ENCODE data around the gene CDCP2.

The CDCP2 gene

DNA sequence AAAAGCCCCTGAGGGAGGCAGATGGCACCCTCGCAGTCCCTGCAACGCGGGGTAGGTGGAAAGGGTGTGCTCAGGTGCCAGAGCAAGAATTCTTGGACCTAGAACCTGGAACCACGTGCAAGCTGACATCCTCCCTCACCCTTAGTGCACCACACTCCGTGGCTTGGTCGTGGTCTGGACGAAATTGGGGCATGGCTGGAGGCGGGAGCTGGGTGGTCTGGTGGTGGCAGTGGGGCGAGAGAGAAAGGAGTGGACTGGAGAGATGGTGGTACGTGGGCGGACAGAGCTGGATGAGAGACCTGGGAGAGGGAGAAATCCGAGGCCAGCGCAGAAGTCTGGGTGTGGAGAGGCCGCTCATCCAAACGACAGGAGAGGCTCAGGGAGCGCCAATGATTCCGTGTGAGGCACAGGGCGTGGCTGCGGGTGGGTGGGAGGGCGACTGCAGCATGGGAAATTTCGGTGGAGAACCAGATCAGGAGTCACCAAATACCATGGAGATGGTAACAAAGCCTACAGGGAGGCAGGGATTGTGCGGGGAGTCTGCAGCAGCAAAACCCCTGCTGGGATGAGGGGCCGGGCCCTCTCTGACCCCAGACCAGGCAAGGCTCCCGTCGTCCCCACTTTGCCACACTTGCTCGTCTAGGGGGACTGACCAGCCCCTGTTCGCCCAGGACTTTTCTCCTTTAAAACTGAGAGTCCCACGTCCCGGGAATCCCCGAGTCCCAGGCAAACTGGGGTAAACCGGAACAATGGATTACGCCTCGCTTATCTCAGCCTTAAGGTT lies 31.9 kb downstream of the CDCP2 start:
- TF ChIP-seq, protein P1, sequence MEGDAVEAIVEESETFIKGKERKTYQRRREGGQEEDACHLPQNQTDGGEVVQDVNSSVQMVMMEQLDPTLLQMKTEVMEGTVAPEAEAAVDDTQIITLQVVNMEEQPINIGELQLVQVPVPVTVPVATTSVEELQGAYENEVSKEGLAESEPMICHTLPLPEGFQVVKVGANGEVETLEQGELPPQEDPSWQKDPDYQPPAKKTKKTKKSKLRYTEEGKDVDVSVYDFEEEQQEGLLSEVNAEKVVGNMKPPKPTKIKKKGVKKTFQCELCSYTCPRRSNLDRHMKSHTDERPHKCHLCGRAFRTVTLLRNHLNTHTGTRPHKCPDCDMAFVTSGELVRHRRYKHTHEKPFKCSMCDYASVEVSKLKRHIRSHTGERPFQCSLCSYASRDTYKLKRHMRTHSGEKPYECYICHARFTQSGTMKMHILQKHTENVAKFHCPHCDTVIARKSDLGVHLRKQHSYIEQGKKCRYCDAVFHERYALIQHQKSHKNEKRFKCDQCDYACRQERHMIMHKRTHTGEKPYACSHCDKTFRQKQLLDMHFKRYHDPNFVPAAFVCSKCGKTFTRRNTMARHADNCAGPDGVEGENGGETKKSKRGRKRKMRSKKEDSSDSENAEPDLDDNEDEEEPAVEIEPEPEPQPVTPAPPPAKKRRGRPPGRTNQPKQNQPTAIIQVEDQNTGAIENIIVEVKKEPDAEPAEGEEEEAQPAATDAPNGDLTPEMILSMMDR (IDR thresholded peaks at IDR 0.05; ENCODE audit: control extremely low read depth, extremely low read depth, low read depth, missing control alignments), result no peak
- CTCF ChIA-PET, result interaction anchor here (0.6 to 5.1 kb wide), 11 partner anchors 10 to 694 kb away, joined by 3 to 36 read pairs (median 3); no protein-coding TSS in a partner anchor
- DNase-seq (ENCODE audit: extremely low spot score), result no peak
- POLR2A ChIA-PET, result no interaction called here

DNA sequence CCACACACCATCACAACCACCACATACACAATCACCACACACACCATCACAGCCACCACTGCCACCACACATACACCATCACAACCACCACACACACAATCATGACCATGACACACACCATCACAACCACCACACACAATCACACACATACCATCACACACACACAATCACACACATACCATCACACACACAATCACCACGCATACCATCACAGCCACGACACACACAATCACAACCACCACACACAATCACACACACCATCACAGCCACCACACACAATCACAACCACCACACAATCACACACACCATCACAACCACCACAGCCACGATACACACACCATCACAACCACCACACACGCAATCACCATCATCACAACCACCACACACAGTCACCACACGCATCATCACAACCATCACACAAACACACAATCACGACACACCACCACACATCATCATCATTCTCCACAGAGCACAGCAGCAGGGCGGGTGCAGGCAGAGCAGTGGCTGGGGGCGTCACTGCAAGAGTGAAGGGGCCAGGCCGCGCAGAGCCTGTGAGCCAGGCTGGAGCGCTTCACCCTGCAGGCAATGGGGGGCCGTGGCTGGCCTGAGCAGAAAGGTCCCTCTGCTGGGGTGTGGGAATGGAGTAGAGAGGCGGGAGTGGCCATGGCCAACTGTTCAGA lies 32.6 kb downstream of the CDCP2 start:
- ChIA-PET CTCF (interaction anchor here (1.1 to 3.0 kb wide), 2 partner anchors 12 to 175 kb away, joined by 3 to 8 read pairs; no protein-coding TSS in a partner anchor), POLR2A (no interaction called here)
- TF ChIP-seq, protein P1 (IDR thresholded peaks at IDR 0.05; ENCODE audit: control extremely low read depth, extremely low read depth, low read depth, missing control alignments), result no peak
- DNase-seq (ENCODE audit: extremely low spot score), result no peak

DNA sequence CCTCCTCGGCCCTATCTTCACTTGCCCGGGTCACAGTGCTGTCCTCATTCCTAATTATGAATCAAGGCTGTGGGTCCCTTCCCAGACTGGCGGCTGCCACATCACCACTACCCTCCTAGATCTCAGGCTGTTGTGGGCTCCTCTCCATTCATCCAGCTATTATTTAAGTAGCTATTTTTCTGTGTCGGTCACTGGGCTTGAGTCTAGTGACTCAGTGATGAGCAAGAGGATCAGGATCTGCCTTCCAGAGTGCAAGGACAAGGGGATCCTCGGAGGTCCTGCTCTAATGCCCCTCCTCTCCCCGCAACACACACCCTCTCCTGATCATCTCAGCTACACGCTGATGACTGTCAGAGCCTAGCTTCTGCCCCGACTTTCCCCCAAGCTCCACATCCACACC lies 34.1 kb downstream of the CDCP2 start:
- ChIA-PET POLR2A (interaction anchor here (0.6 kb wide), 1 partner anchor 278 kb away, joined by 6 read pairs; no protein-coding TSS in a partner anchor), CTCF (interaction anchor here (1.0 to 2.4 kb wide), 3 partner anchors 8 to 371 kb away, joined by 4 to 12 read pairs (median 5); no protein-coding TSS in a partner anchor)
- TF ChIP-seq, protein P1 (IDR thresholded peaks at IDR 0.05; ENCODE audit: control extremely low read depth, extremely low read depth, low read depth, missing control alignments), result no peak
- no peak for DNase-seq (ENCODE audit: extremely low spot score)

DNA sequence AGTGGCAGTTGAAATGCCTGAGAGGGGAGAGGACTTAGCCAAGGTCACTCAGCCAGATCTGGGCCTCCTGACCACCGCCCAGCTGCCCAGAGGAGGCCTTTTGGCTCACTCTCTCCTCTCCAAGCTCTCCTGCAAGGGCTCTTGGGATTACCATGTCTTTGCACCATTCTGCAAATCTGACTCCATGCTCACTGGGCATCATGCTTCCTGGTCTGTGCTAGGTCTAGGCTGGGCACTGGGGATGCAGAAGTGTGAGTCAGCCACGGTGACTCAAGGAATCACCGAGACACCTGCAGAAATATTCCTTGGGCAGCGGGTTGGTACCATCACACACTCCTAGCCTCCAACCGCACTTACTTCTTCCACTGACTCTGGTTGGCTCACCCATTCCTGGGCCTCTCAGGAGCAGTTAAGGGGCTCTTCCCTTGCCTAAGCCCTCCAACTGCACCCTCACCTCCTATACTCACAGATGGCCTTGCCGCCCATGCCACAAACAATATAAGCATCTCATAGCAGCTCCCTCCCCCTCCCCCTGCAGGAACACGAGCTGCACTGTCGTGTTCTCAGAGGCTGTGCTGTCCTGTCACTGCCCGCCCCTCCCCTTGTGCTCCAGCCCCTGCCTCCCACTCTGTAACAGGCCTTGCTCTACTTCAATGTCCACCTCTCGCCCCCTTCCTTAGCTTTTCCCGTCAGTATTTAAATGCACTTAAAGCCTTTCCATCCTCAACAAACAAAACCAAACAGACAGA lies 34.8 kb downstream of the CDCP2 start:
- POLR2A ChIA-PET, result interaction anchor here (0.6 kb wide), 1 partner anchor 278 kb away, joined by 6 read pairs; no protein-coding TSS in a partner anchor
- no peak for DNase-seq (ENCODE audit: extremely low spot score)
- CTCF ChIA-PET, result interaction anchor here (1.0 to 2.4 kb wide), 4 partner anchors 9 to 372 kb away, joined by 4 to 12 read pairs (median 5); no protein-coding TSS in a partner anchor
- TF ChIP-seq, protein P1 (IDR thresholded peaks at IDR 0.05; ENCODE audit: control extremely low read depth, extremely low read depth, low read depth, missing control alignments), result no peak

DNA sequence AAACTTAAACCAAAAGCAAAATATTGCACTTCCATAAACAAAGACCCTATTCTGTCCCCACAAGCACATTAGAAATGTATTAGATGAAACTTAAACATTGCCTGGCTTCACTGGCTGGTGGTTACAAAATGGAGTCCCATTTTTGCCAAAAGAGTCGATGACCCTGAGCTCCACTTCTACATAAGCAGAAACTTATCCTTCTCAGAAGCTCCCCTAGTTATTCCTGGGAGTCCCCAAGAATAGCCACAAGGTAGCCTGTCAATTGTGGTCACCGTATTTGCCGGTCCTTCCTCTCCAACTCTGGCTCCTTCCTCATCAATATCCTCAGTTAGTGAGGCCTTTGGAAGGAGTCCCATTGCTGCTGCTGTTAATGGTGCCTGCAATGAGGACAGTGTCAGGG lies 37.3 kb downstream of the CDCP2 start:
- DNase-seq (ENCODE audit: extremely low spot score), result no peak
- TF ChIP-seq, protein P1 (IDR thresholded peaks at IDR 0.05; ENCODE audit: control extremely low read depth, extremely low read depth, low read depth, missing control alignments), result no peak
- POLR2A ChIA-PET, result no interaction called here
- CTCF ChIA-PET, result interaction anchor here (0.5 to 2.0 kb wide), 9 partner anchors 12 to 890 kb away, joined by 3 to 9 read pairs (median 3); no protein-coding TSS in a partner anchor

DNA sequence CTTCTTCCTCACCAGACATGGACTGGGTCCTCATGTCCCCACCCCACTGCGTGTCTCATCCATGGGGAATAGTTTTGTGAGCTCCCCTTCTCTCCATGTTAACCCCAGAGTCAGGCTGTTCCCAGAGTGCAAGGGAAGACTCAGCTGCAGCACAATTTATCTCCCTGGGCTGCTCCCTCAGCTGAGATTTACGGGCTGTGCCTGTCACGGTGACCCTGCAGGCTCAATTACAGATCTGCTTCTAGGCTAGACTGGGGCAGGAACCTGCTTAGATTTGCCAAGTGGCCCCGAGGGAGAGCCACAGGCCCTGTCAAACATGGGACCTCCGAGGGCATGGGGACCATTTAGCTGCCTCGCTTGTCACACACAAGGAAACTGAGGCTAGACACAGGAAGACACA lies 37.8 kb downstream of the CDCP2 start:
- ChIA-PET POLR2A (no interaction called here), CTCF (interaction anchor here (0.9 to 2.0 kb wide), 8 partner anchors 11 to 377 kb away, joined by 3 to 9 read pairs (median 3); no protein-coding TSS in a partner anchor)
- TF ChIP-seq, protein P1 (IDR thresholded peaks at IDR 0.05; ENCODE audit: control extremely low read depth, extremely low read depth, low read depth, missing control alignments), result no peak
- DNase-seq (ENCODE audit: extremely low spot score), result no peak

All from GM10248 (cell line).